Activated effector memory CD4-positive, alpha-beta T cell treated with Interleukin-2 at 50 U/mL for 16 hours (primary cell): ENCODE data around the gene OR8S1.

Source experiments
- DNase-seq: peaks from one replicate; pipeline ENCODE4 v3.0.0-alpha.2; 2020

The OR8S1 gene

DNA sequence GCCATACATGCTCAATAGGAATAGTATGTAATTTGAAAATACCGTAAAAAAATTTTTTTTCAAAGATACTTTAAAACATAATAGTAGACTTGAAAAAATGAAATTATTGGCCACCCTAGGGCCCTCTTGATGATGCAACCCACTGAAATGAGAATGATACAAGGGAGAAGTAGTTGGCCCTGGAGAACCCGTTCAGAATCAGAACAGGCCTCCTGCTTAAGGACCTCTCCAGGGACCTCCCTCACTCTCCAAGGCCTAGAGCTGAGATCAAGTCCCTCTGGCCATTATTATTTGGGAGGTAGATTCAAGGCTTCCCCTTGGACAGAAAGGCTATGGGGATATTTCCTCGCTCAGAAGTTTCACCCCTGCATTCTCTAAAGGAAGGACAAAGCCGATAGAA lies 32.5 kb downstream of the OR8S1 start:
- no peak for DNase-seq

DNA sequence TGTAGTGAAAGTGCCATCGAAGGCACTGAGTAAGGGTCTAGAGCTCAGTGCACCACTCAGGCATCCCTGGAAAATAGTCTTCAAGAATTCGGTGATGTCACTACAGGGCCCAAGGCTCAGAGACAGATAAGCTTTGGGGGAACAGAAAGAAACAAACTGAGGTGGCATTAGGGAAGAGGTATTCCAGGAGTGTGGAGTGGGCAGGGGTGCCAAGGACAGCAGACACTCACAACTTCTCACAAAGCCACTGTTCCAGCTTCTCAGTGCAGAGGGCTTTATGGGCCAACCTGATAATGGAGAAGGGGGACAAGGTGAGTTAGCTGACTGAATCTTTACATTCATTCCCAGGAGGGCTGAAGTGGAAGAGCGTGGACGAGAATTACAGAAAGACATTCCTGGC lies 42.3 kb downstream of the OR8S1 start:
- no peak for DNase-seq

DNA sequence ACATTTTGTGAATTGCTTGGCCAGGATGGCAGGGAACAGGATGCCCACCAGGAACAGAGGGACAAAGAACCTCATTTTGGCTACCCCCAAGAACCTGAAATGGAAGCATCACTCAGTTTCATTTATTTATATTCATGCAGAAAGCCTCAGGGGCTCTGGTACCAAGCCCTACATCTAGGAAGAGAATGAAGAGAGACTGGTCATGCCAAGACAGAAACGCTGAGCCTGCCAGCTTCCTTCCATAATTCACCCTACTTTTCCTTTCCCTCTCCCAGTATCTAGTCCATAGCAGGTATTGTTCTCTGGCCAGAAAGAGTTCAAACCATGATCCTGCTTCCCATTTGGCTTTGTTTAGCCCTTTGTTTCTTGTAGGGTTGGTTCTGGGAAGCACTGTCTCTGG lies 44.5 kb downstream of the OR8S1 start, which contains the start of gene LALBA:
TSS of gene LALBA (minus strand) at position 101 of the 400 bp plus-strand sequence. CDS start at position 75, 26 bp downstream.
- no peak for DNase-seq

DNA sequence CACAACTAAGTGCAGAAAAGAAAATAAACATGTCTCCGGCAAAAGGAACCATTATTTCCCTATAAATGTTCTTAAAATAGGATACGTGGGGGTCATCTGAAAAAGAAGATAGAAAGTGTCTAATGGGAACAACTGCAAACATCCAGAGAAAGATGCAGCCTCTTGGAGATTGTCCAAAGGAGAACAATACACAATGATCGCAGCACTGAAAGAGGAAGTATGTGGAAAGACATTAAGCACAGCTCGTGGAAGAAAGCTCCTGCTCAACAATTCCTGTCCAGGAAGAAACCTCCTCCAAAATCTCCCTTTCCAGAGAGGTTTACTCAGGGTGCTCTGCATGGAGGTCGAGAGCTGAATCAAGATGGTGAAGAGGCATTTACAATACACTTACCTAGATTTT lies 46.9 kb downstream of the OR8S1 start:
- DNase-seq = no peak
